Endothelial cell of umbilical vein (primary cell): ENCODE measurements around the gene RAB1A. TPM values are rescaled to one million over a fixed set of nuclear protein-coding genes. Genes with fewer than 3 reads are reported as not detected.

Source experiments
- BruUV-seq: library from RNA; stranded (reverse); fragments of 400-500 nt; replicated peaks from 2 replicates; lab custom pipeline; 2021; lab: Mats Ljungman, UMichigan
- CTCF ChIA-PET: fragments of 300-600, 350-600 bp; sonication (Branson Sonifier 250); formaldehyde crosslinking; loops from one replicate; lab custom pipeline; 2021; ENCODE audit warnings: antibody characterized with exemption, inconsistent platforms; lab: Charles Lee
- POLR2A ChIA-PET: fragments of 300-600, 350-600 bp; sonication (Branson Sonifier 250); formaldehyde crosslinking; loops from one replicate; lab custom pipeline; 2021; ENCODE audit warnings: antibody characterized with exemption, inconsistent platforms; lab: Charles Lee
- DNase-seq: peaks from one replicate; pipeline ENCODE4 v3.0.0-alpha.2; 2011; ENCODE audit warnings: low read depth, low spot score
- FAIRE-seq: peaks from 2 replicates; lab custom pipeline; 2011; peaks lifted over from hg19 to GRCh38; lab: Jason Lieb, UNC
- H2AFZ ChIP-seq: 2 replicates; pipeline ENCODE4 v1.6.0; 2012; ENCODE audit warnings: low read depth, low read length, control low read depth, inconsistent platforms
- H3K27ac ChIP-seq: 2 replicates; pipeline ENCODE4 v1.5.1; 2011; ENCODE audit warnings: low read depth, mild to moderate bottlenecking, control low read depth, low read length, moderate library complexity; ENCODE audit not compliant: insufficient read depth
- H3K27me3 ChIP-seq, 2 experiments: 2 replicates each; pipeline versions ENCODE4 v1.6.0 to v1.6.1; 2011; ENCODE audit warnings: low read length in 2 of 2, mixed read lengths in 1 of 2; ENCODE audit not compliant: control insufficient read depth in 2 of 2, insufficient read depth in 2 of 2
- H3K36me3 ChIP-seq, 2 experiments: 2 replicates in 1 of 2; 3 replicates in 1 of 2; pipeline ENCODE4 v1.5.1; 2011; ENCODE audit warnings: low read length in 2 of 2, mild to moderate bottlenecking in 1 of 2, moderate library complexity in 1 of 2; ENCODE audit not compliant: control insufficient read depth in 2 of 2, insufficient read depth in 2 of 2; ENCODE audit errors: extremely low read depth in 1 of 2
- H3K4me1 ChIP-seq: 3 replicates; pipeline ENCODE4 v1.5.1; 2011; ENCODE audit warnings: mild to moderate bottlenecking, low read length; ENCODE audit not compliant: control insufficient read depth, insufficient read depth; ENCODE audit errors: extremely low read depth
- H3K4me2 ChIP-seq: 2 replicates; pipeline ENCODE4 v1.6.1; 2011; ENCODE audit warnings: low read length, control low read depth, mixed read lengths; ENCODE audit not compliant: insufficient read depth
- H3K4me3 ChIP-seq, 3 experiments: fragments of 200-600 bp in 1 of 3; sonication (generic), shearing (Covaris generic) in 1 of 3; replicated peaks in 1 of 3; 2 replicates each; pipeline ENCODE4 v1.5.1; 2011 to 2016; ENCODE audit warnings: control low read depth in 3 of 3, low read length in 3 of 3, mild to moderate bottlenecking in 2 of 3, inconsistent platforms in 1 of 3, low read depth in 1 of 3, moderate library complexity in 1 of 3; ENCODE audit not compliant: insufficient read depth in 1 of 3
- H3K79me2 ChIP-seq: 2 replicates; pipeline ENCODE4 v1.6.0; 2012; ENCODE audit warnings: low read length, inconsistent platforms; ENCODE audit not compliant: control insufficient read depth, insufficient read depth
- H3K9ac ChIP-seq: replicated peaks from 2 replicates; pipeline ENCODE3; 2011; ENCODE audit warnings: low read length, control low read depth; ENCODE audit not compliant: insufficient read depth; ENCODE audit errors: extremely low read depth
- H3K9me1 ChIP-seq: replicated peaks from 3 replicates; pipeline ENCODE4 v1.6.0; 2011; ENCODE audit warnings: mild to moderate bottlenecking, low read length; ENCODE audit not compliant: control insufficient read depth, insufficient read depth; ENCODE audit errors: extremely low read depth
- H3K9me3 ChIP-seq: replicated peaks from 2 replicates; pipeline ENCODE4 v1.5.1; 2012; ENCODE audit warnings: low read length, inconsistent platforms; ENCODE audit not compliant: control insufficient read depth, insufficient read depth
- H4K20me1 ChIP-seq: replicated peaks from 2 replicates; pipeline ENCODE3; 2011; ENCODE audit warnings: mild to moderate bottlenecking, low read length; ENCODE audit not compliant: control insufficient read depth, insufficient read depth; ENCODE audit errors: extremely low read depth
- EZH2 ChIP-seq: IDR thresholded peaks from 2 replicates; pipeline ENCODE4 v1.6.1; 2012; ENCODE audit warnings: borderline replicate concordance, low read depth, mild to moderate bottlenecking, moderate library complexity, low read length, inconsistent platforms; ENCODE audit not compliant: severe bottlenecking
- FOS ChIP-seq: IDR thresholded peaks from 2 replicates; pipeline ENCODE4 v1.6.1; 2011; ENCODE audit warnings: mild to moderate bottlenecking, low read length, moderate library complexity, borderline replicate concordance; ENCODE audit not compliant: insufficient read depth
- GATA2 ChIP-seq: IDR thresholded peaks from 2 replicates; pipeline ENCODE4 v1.7.0; 2011; ENCODE audit warnings: low read depth, mild to moderate bottlenecking, moderate library complexity, mixed read lengths, low read length; ENCODE audit not compliant: insufficient read length, insufficient read depth
- JUN ChIP-seq: IDR thresholded peaks from 2 replicates; pipeline ENCODE4 v1.6.1; 2011; ENCODE audit warnings: borderline replicate concordance, low read depth; ENCODE audit not compliant: insufficient read length, insufficient read depth
- MYC ChIP-seq: IDR thresholded peaks from one replicate; pipeline ENCODE4 v1.6.1; 2011; ENCODE audit warnings: mild to moderate bottlenecking, low read depth, low read length
- POLR2A ChIP-seq: IDR thresholded peaks from 2 replicates; pipeline ENCODE4 v1.6.1; 2012; ENCODE audit warnings: low read depth, mild to moderate bottlenecking, control low read depth, low read length
- POLR2AphosphoS5 ChIP-seq: IDR thresholded peaks from 2 replicates; pipeline ENCODE4 v1.6.1; 2012; ENCODE audit warnings: low read depth, mild to moderate bottlenecking, control low read depth, low read length, moderate library complexity; ENCODE audit not compliant: insufficient read depth
- dilution Hi-C: fragments of 300-500 bp; cut with MboI; formaldehyde crosslinking; loops from one replicate; pipeline ENCODE4 v1.15.0; 2019; ENCODE audit warnings: low sequenced_read_pairs; ENCODE audit not compliant: extremely low pct_ligation_motif_present
- intact Hi-C: fragments of 100-400 bp; cut with micrococcal nuclease; formaldehyde crosslinking; loops from one replicate; pipeline ENCODE4 v1.10.0; 2022
- polyA plus RNA-seq, 4 experiments: library from polyadenylated mRNA; depleted of rRNA in 3 of 4; stranded (reverse) in 3 of 4; unstranded in 1 of 4; fragments of >200 nt; gene quantifications; 2 replicates each; pipeline versions ENCODE4 v1.2.1 to v1.2.3, GENCODE V29; 2011 to 2012; ENCODE audit warnings: missing spikeins in 1 of 4
- total RNA-seq: library from RNA; stranded (reverse); gene quantifications from 2 replicates; pipeline ENCODE4 v1.2.3, GENCODE V29; 2021
- TF ChIP-seq, protein P1 (sequence below): IDR thresholded peaks from 2 replicates; pipeline ENCODE4 v1.6.1; 2011; ENCODE audit not compliant: insufficient read depth, insufficient read length
- TF ChIP-seq, protein P2 (sequence below), 2 donors: IDR thresholded peaks; 1 replicate in 1 of 2; 2 replicates in 1 of 2; pipeline ENCODE4 v1.5.1; 2011; ENCODE audit warnings: low read length in 2 of 2, mild to moderate bottlenecking in 2 of 2, moderate library complexity in 2 of 2, control low read depth in 1 of 2, inconsistent platforms in 1 of 2, low read depth in 1 of 2; ENCODE audit not compliant: insufficient read depth in 1 of 2; ENCODE audit errors: extremely low read depth in 1 of 2

RAB1A gene
- total and polyA plus RNA-seq, 2 donors (not counting 3 experiments of a cell fraction or from before 2014, with no cell fraction given), result 121 to 176 TPM

DNA sequence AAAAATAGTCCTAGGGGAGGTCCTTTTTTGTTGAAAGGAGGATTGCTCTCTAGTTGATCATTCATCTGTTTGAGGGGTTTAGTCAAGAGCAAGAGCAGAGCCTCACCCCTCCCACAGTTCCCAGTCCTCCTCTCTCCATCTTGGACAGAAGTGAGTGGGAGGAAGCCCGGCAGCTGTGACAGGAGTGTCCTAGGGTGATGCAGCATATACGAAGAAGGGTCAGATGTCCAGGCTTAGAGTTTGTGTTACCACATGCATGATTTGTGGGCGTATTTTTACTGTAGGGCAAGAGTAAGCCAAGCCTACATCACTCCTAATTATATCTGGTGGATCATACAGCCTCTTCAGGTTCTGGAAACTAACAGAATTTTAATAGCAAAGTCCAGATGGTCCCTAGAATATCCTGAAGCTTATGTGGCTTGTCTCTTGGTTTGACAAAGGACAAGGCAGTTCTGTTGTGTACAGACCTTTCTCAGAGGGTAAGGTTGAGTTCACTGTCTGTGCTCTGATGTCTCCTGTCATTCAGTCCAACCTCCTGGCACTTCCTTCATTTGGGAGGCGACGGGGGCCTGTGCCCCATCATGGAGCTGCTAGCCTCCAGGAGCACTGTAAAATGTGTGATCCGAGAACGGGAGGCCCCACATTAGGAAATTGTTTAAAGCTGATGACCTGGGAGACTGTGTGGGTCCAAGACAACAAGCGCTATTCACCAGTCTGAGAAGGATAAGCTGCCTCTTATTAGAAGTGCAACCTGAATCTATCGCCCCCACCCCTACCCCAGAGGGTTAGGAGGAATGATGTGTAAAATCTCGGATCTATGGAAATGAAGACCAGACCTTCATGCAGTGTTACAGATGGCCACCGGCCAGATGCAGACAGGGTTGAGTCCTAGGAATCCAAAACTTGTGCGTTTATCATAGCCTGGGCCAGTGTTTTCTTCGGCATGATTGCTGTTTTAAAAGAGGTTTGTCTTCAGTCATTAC lies 66.8 kb downstream of the RAB1A start:
- CTCF ChIA-PET, result interaction anchor here (2.3 to 2.8 kb wide), 2 partner anchors 67 to 106 kb away, joined by 14 to 65 read pairs; partner anchors contain the start of gene RAB1A
- Histone ChIP-seq H4K20me1 (no peaks in the 10 kb centered on the region), H3K4me3 (no peak overlapping the region), H3K27me3 (no peaks in the 10 kb centered on the region), H3K9me3 (no peaks in the 10 kb centered on the region), H3K4me1 (peaks cover 38% of the 10 kb centered on the region), H3K4me2 (no peak overlapping the region), H2AFZ (no peak overlapping the region), H3K27ac (no peak overlapping the region), H3K9ac (no peak overlapping the region), H3K79me2 (peaks cover 27% of the 10 kb centered on the region), H3K36me3 (peaks cover 0 to under 1% of the 10 kb centered on the region in 2 experiments), H3K9me1 (peaks cover 2% of the 10 kb centered on the region)
- FAIRE-seq, result no peak
- BruUV-seq, result no TSS peak
- no peak for TF ChIP-seq POLR2A
- DNase-seq, result no peak
- dilution Hi-C loops (no loop called here), intact Hi-C loops (no loop called here)
- POLR2A ChIA-PET, result no interaction called here

DNA sequence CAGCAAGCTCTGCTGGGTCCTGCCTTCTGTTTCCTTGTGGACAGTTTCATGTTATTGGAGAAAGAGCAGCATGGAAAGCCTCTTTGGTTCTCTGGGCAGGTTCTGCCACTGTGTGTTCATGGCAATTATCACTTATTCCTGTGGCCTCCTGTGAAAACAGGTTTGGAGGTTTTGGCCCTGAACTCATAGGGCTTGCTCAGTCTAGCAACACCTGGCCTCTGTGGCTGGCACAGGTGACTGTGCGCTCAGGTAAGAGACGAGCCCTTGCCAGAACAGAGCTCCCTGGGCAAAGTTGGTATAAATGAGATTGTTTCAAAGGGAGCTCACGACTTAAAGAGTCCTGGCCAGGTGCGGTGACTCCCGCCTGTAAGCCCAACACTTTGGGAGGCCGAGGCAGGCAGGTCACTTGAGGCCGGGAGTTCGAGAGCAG lies 68.0 kb downstream of the RAB1A start:
- intact Hi-C loops (no loop called here), dilution Hi-C loops (no loop called here)
- BruUV-seq, result no TSS peak
- H3K4me1 ChIP-seq, result peaks cover 51% of the 10 kb centered on the region
- peaks cover 37% of the 10 kb centered on the region for H3K79me2 ChIP-seq
- TF ChIP-seq FOS (no peak), JUN (no peak), MYC (no peak), POLR2AphosphoS5 (no peak), EZH2 (no peak), POLR2A (no peak), GATA2 (no peak)
- TF ChIP-seq, protein P1, sequence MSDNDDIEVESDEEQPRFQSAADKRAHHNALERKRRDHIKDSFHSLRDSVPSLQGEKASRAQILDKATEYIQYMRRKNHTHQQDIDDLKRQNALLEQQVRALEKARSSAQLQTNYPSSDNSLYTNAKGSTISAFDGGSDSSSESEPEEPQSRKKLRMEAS, result no peak
- TF ChIP-seq, protein P2, sequence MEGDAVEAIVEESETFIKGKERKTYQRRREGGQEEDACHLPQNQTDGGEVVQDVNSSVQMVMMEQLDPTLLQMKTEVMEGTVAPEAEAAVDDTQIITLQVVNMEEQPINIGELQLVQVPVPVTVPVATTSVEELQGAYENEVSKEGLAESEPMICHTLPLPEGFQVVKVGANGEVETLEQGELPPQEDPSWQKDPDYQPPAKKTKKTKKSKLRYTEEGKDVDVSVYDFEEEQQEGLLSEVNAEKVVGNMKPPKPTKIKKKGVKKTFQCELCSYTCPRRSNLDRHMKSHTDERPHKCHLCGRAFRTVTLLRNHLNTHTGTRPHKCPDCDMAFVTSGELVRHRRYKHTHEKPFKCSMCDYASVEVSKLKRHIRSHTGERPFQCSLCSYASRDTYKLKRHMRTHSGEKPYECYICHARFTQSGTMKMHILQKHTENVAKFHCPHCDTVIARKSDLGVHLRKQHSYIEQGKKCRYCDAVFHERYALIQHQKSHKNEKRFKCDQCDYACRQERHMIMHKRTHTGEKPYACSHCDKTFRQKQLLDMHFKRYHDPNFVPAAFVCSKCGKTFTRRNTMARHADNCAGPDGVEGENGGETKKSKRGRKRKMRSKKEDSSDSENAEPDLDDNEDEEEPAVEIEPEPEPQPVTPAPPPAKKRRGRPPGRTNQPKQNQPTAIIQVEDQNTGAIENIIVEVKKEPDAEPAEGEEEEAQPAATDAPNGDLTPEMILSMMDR (IDR thresholded peaks at IDR 0.05; ENCODE audit: extremely low read depth in 1 of 2, insufficient read depth in 1 of 2, low read depth in 1 of 2, low read length in 2 of 2), result no peak
- FAIRE-seq, result no peak
- H3K9me3 ChIP-seq, result no peaks in the 10 kb centered on the region
- no peaks in the 10 kb centered on the region for H3K27me3 ChIP-seq
- no peak overlapping the region for H3K9ac ChIP-seq
- H3K36me3 ChIP-seq, result no peaks in the 10 kb centered on the region
- ChIA-PET POLR2A (no interaction called here), CTCF (no interaction called here)
- no peak for DNase-seq
- no peak overlapping the region for H3K4me3 ChIP-seq
- peaks cover 2% of the 10 kb centered on the region for H3K9me1 ChIP-seq
- no peak overlapping the region for H3K4me2 ChIP-seq
- no peaks in the 10 kb centered on the region for H4K20me1 ChIP-seq
- no peak overlapping the region for H2AFZ ChIP-seq
- H3K27ac ChIP-seq, result no peak overlapping the region
